Measurements from ENCODE around the gene IDUA.

IDUA gene

DNA sequence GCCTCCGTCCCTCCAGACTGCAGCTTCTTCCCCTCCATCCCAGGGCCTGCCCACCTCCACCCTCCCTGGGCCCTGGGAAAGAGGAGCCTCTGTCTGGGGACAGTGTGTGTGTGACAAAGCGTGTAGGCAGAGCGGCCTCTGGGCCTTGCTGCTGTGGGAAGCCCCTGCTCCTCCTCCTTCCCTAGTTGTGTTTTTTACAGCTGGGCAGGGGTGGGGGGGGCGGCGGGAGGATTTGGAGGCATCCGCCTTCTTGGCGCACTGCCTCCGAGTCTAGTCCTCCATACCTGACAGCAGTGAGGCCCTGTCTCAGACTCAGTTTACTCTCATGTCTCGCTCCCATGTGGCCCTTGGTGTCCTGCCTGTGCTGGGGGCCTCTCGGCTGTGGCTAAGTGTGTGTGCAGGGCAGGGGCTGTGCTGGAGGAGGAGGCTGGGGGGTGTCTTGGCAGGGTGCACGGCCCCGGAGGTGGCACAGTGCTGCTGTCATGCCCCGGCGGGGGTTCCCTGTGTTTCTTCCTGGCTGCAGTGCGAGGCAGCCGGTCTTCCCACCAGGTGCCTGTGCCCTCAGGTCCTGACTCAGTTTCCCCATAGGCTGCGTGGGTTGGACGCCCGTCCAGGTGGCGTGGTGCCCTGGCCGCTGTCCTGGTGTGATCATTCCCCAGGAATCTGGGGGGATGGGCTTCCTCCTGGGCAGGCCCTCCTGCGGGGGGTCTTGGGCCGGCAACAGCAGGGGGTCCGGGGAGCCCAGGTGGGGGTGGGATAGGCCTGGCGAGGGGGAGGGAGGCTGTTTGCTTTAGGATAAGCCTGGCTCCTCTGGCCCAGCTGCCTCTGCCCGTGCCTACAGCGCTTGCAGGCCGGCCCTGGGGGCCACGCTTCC is 31.5 kb downstream of the IDUA start:
- TF ChIP-seq ZBTB7A (IDR thresholded peaks at IDR 0.05; ENCODE audit: low read depth), result no peak
- TF ChIP-seq FOXM1 (IDR thresholded peaks at IDR 0.05; ENCODE audit: borderline replicate concordance, low read depth), result no peak
- TF ChIP-seq, protein P1, sequence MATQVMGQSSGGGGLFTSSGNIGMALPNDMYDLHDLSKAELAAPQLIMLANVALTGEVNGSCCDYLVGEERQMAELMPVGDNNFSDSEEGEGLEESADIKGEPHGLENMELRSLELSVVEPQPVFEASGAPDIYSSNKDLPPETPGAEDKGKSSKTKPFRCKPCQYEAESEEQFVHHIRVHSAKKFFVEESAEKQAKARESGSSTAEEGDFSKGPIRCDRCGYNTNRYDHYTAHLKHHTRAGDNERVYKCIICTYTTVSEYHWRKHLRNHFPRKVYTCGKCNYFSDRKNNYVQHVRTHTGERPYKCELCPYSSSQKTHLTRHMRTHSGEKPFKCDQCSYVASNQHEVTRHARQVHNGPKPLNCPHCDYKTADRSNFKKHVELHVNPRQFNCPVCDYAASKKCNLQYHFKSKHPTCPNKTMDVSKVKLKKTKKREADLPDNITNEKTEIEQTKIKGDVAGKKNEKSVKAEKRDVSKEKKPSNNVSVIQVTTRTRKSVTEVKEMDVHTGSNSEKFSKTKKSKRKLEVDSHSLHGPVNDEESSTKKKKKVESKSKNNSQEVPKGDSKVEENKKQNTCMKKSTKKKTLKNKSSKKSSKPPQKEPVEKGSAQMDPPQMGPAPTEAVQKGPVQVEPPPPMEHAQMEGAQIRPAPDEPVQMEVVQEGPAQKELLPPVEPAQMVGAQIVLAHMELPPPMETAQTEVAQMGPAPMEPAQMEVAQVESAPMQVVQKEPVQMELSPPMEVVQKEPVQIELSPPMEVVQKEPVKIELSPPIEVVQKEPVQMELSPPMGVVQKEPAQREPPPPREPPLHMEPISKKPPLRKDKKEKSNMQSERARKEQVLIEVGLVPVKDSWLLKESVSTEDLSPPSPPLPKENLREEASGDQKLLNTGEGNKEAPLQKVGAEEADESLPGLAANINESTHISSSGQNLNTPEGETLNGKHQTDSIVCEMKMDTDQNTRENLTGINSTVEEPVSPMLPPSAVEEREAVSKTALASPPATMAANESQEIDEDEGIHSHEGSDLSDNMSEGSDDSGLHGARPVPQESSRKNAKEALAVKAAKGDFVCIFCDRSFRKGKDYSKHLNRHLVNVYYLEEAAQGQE (IDR thresholded peaks at IDR 0.05; ENCODE audit: low read depth), result no peak
- TF ChIP-seq RAD21 (IDR thresholded peaks at IDR 0.05; ENCODE audit: low read depth), result no peak
- TF ChIP-seq, protein P2, sequence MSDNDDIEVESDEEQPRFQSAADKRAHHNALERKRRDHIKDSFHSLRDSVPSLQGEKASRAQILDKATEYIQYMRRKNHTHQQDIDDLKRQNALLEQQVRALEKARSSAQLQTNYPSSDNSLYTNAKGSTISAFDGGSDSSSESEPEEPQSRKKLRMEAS (IDR thresholded peaks at IDR 0.05), result no peak
- no peak for TF ChIP-seq EGR1 (IDR thresholded peaks at IDR 0.05)
- TF ChIP-seq EP300 (IDR thresholded peaks at IDR 0.05; ENCODE audit: borderline replicate concordance), result no peak
- TF ChIP-seq, protein P3, sequence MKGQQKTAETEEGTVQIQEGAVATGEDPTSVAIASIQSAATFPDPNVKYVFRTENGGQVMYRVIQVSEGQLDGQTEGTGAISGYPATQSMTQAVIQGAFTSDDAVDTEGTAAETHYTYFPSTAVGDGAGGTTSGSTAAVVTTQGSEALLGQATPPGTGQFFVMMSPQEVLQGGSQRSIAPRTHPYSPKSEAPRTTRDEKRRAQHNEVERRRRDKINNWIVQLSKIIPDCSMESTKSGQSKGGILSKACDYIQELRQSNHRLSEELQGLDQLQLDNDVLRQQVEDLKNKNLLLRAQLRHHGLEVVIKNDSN (IDR thresholded peaks at IDR 0.05), result no peak
- TF ChIP-seq CREB1 (IDR thresholded peaks at IDR 0.05; ENCODE audit: low read depth), result no peak
- TF ChIP-seq TCF12 (IDR thresholded peaks at IDR 0.05; ENCODE audit: low read depth), result no peak

DNA sequence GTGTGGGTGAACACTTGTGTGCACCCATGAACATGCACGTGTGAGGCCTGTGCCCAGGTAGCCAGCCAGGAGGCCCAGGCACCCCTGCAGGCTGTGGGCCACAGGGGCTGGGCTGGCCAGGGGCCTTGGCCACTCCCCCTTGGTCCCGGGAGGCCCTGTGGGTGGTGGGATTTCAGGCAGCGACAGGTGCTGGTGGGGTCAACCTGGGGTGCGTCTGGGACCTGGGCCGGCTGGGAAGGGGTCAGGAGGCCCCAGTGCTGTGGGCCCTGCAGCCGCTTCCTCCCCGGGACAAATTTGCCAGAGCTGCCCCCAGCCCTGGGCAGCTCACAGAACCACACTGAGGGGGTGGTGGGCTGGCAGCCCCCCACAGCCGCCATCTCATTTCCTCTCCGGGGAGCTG is 32.5 kb downstream of the IDUA start:
- TF ChIP-seq YY1 (IDR thresholded peaks at IDR 0.05; ENCODE audit: low read depth), result no peak
- TF ChIP-seq EGR1 (IDR thresholded peaks at IDR 0.05), result no peak
- TF ChIP-seq, protein P1 (IDR thresholded peaks at IDR 0.05; ENCODE audit: low read depth), result no peak
- no peak for TF ChIP-seq CREB1 (IDR thresholded peaks at IDR 0.05; ENCODE audit: low read depth)
- TF ChIP-seq RAD21 (IDR thresholded peaks at IDR 0.05; ENCODE audit: low read depth), result no peak
- no peak; the same call in 1 of the 2 replicates for TF ChIP-seq ZBTB7A (IDR thresholded peaks at IDR 0.05; ENCODE audit: low read depth)
- no peak for TF ChIP-seq CEBPB (IDR thresholded peaks at IDR 0.05)
- TF ChIP-seq, protein P2 (IDR thresholded peaks at IDR 0.05), result no peak
- TF ChIP-seq EP300 (IDR thresholded peaks at IDR 0.05; ENCODE audit: borderline replicate concordance), result no peak
- TF ChIP-seq FOXM1 (IDR thresholded peaks at IDR 0.05; ENCODE audit: borderline replicate concordance, low read depth), result no peak
- TF ChIP-seq TAF1 (IDR thresholded peaks at IDR 0.05; ENCODE audit: low read depth), result no peak

DNA sequence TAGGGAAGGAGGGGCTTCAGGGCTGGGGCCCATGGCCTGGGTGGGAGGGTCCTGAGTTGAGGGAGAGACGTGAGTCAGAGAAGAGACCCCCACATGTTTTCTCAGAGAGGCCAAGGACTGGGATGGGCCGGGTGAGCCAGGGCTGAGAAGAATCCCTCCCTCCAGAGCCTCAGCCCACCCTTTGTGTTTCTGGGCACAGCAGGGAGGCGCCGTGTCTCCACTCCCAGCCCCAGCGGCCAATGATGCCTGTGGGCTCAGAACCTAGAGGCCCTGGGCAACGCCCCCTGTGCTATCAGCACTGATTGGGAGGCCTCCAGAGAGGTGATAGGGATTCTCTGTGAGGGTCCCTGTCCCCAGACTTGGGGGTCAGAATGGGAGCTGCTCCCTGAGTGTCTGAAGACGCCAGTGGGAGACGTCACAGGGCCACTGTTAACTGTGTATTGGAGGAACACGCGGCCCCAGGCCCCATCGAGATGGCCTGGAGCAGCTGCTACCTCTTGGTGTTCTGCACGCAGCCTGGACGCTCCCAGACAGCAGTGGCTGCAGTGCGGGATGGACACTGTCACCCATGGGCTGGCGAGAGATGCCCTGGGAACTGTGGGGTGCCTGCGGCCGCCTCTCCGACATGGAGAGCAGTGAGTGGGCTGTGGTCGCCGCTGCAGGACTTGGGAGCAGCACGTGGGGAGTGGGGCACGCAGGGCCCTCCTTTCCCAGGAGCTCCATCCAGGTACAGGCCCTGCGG is 33.1 kb downstream of the IDUA start:
- TF ChIP-seq NFIC (IDR thresholded peaks at IDR 0.05) (no peak), FOXM1 (IDR thresholded peaks at IDR 0.05; ENCODE audit: borderline replicate concordance, low read depth) (no peak), EGR1 (IDR thresholded peaks at IDR 0.05) (no peak), CEBPB (IDR thresholded peaks at IDR 0.05) (no peak), ZBTB7A (IDR thresholded peaks at IDR 0.05; ENCODE audit: low read depth) (no peak), CREB1 (IDR thresholded peaks at IDR 0.05; ENCODE audit: low read depth) (no peak), EP300 (IDR thresholded peaks at IDR 0.05; ENCODE audit: borderline replicate concordance) (no peak), TCF12 (IDR thresholded peaks at IDR 0.05; ENCODE audit: low read depth) (no peak), TEAD4 (IDR thresholded peaks at IDR 0.05) (no peak)
- TF ChIP-seq, protein P2 (IDR thresholded peaks at IDR 0.05), result no peak
- TF ChIP-seq, protein P1 (IDR thresholded peaks at IDR 0.05; ENCODE audit: low read depth), result no peak
- TF ChIP-seq, protein P3 (IDR thresholded peaks at IDR 0.05), result no peak
